DMS53 (cell line): Measurements from ENCODE around the gene CNMD.
"Not testable (repeated sequence)": the region's sequence is repeated elsewhere in the genome, so short reads cannot be mapped to it uniquely, and the experiment has no call there.

ENCODE experiments used
- DNase-seq: peaks from one replicate; lab custom pipeline; 2025; lab: John Stamatoyannopoulos, UW

CNMD gene

GRCh38 chr13:52744842-52745375 lies 5.3 kb upstream of the CNMD start:
- peak; percentile 53 for DNase-seq

- DNase-seq = peak; percentile 30
Observed at GRCh38 chr13:52743988-52744387, 4.4 kb upstream of the CNMD start.

- no peak for DNase-seq
Observed at GRCh38 chr13:52743569-52743968, 3.9 kb upstream of the CNMD start.

- DNase-seq = peak; percentile 73
Observed at GRCh38 chr13:52738719-52739467, 727 bp downstream of the CNMD start.

- DNase-seq = no peak
Observed at GRCh38 chr13:52737965-52738364, 1.7 kb downstream of the CNMD start.

GRCh38 chr13:52737451-52737850 lies 2.2 kb downstream of the CNMD start:
- DNase-seq = no peak

GRCh38 chr13:52736891-52737290 lies 2.7 kb downstream of the CNMD start:
- DNase-seq = no peak

- DNase-seq = no peak
Observed at GRCh38 chr13:52734075-52734623, 5.5 kb downstream of the CNMD start.

- DNase-seq = no peak
Observed at GRCh38 chr13:52726258-52726657, 13.4 kb downstream of the CNMD start.

GRCh38 chr13:52725302-52725701 lies 14.3 kb downstream of the CNMD start:
- DNase-seq = no peak

GRCh38 chr13:52723181-52723580 lies 16.4 kb downstream of the CNMD start:
- no peak for DNase-seq

- peak; percentile 7 for DNase-seq
Observed at GRCh38 chr13:52721356-52721755, 18.3 kb downstream of the CNMD start.

GRCh38 chr13:52720904-52721303 lies 18.7 kb downstream of the CNMD start:
- DNase-seq = peak; percentile 70

GRCh38 chr13:52713894-52714293 lies 25.7 kb downstream of the CNMD start:
- no peak for DNase-seq

GRCh38 chr13:52712385-52712784 lies 27.2 kb downstream of the CNMD start:
- DNase-seq = no peak

- DNase-seq = no peak
Observed at GRCh38 chr13:52711286-52711685, 28.3 kb downstream of the CNMD start.

GRCh38 chr13:52708266-52708665 lies 31.4 kb downstream of the CNMD start:
- not testable (repeated sequence) for DNase-seq

- peak; percentile 53 for DNase-seq
Observed at GRCh38 chr13:52707375-52707774, 32.2 kb downstream of the CNMD start.

- no peak for DNase-seq
Observed at GRCh38 chr13:52706081-52706480, 33.5 kb downstream of the CNMD start.

- no peak for DNase-seq
Observed at GRCh38 chr13:52703482-52703881, 36.1 kb downstream of the CNMD start.

- no peak for DNase-seq
Observed at GRCh38 chr13:52701728-52702465, 37.7 kb downstream of the CNMD start.

- DNase-seq = no peak
Observed at GRCh38 chr13:52696566-52696965, 43.1 kb downstream of the CNMD start.

- DNase-seq = no peak
Observed at GRCh38 chr13:52695856-52696255, 43.8 kb downstream of the CNMD start.
